GM12865 (cell line): ENCODE data around the gene ANKS6.

Source experiments
- DNase-seq: peaks from one replicate; pipeline ENCODE4 v3.0.0; 2010; ENCODE audit warnings: low read depth
- H3K4me3 ChIP-seq: 2 replicates; pipeline ENCODE4 v1.5.1; 2011; ENCODE audit warnings: mild to moderate bottlenecking, low read depth, low read length, control low read depth
- TF ChIP-seq, protein P1 (sequence below): IDR thresholded peaks from 2 replicates; pipeline ENCODE4 v1.5.1; 2011; ENCODE audit warnings: low read length, control low read depth, low read depth, inconsistent platforms; ENCODE audit not compliant: insufficient read depth; ENCODE audit errors: missing control alignments

The ANKS6 gene

DNA sequence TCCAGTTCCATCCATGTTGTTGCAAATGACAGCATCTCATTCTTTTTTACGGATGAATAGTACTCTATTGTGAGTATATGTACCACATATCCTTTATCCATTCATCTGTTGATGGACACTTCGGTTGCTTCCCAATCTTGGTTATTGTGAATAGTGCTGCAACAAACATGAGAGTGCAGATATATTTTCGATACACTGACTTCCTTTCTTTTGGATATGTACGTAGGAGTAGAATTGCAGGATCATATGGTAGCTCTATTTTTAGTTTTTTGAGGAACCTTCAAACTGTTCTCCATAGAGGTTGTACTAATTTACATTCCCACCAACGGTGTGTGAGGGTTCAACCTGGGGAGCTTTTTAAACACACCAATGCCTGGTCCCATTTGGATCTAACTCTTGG, 33.4 kb upstream of the ANKS6 start:
- no peak overlapping the region for H3K4me3 ChIP-seq
- TF ChIP-seq, protein P1, sequence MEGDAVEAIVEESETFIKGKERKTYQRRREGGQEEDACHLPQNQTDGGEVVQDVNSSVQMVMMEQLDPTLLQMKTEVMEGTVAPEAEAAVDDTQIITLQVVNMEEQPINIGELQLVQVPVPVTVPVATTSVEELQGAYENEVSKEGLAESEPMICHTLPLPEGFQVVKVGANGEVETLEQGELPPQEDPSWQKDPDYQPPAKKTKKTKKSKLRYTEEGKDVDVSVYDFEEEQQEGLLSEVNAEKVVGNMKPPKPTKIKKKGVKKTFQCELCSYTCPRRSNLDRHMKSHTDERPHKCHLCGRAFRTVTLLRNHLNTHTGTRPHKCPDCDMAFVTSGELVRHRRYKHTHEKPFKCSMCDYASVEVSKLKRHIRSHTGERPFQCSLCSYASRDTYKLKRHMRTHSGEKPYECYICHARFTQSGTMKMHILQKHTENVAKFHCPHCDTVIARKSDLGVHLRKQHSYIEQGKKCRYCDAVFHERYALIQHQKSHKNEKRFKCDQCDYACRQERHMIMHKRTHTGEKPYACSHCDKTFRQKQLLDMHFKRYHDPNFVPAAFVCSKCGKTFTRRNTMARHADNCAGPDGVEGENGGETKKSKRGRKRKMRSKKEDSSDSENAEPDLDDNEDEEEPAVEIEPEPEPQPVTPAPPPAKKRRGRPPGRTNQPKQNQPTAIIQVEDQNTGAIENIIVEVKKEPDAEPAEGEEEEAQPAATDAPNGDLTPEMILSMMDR, result no peak
- DNase-seq, result no peak

DNA sequence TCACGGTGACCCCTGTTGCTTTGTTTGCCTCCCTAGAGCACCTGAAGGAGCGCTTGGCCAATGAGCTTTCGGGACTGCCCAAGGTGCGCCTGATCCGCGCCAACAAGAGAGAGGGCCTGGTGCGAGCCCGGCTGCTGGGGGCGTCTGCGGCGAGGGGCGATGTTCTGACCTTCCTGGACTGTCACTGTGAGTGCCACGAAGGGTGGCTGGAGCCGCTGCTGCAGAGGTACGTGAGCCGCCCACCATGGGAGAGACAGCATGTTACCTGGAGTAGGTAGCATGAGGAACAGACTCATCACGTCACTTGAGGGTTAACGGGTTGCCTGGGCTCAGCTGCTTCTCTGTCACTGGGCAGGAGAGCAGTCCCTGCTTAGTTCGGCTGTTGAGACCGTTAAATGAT, 30.4 kb upstream of the ANKS6 start:
- no peak for DNase-seq
- no peak overlapping the region for H3K4me3 ChIP-seq
- TF ChIP-seq, protein P1, result no peak

DNA sequence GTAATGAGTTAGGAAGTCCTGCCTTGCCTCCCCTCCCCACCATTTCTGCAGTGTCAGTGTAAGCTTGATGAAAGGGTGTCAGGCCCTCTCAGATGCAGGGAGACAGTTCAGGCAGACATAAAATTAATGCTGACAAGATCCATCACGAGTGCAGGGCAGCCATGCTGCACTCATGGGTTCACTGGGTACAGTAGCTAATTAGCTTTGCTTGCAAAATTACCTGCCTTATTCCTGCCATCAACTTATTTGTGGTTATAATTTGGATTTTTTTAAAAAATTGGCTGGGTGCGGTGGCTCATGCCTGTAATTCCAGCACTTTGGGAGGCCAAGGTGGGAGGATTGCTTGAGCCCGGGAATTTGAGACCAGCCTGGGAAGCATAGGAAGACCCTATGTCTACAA, 29.1 kb upstream of the ANKS6 start:
- TF ChIP-seq, protein P1, result no peak
- H3K4me3 ChIP-seq, result no peak overlapping the region
- no peak for DNase-seq

DNA sequence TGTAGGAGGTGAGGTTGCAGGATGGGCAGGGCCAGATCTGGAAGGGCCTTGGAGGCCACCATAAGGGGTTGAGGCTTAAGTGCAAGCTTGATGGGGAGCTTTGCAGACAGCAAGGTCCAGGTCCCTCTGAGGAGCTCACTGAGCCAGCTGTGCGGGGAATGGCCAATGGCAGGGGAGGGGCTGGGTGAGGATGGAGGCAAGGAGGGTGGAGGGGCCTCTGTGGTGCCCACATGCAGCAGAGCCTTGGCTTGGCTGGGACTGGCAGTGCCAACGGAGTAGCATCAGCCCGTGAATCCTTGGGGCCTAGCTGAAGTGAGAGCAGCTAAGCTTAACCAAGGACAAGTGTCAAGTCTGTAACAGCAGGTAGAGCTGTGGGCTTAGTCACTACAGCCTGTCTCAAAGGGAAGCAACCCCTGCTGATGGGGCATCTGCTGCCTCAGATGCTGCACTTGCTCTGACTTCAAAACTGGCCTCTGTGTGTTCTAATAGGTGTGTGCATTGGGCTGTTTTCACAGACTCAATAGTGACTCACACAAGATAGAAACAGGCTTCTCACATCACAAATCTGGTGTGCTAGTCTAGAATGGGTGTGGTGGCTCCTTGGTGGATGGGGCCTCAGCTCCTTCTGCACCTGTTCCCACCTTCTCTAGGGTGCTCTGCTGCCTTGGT, 27.4 kb upstream of the ANKS6 start:
- DNase-seq, result no peak
- TF ChIP-seq, protein P1, result no peak

DNA sequence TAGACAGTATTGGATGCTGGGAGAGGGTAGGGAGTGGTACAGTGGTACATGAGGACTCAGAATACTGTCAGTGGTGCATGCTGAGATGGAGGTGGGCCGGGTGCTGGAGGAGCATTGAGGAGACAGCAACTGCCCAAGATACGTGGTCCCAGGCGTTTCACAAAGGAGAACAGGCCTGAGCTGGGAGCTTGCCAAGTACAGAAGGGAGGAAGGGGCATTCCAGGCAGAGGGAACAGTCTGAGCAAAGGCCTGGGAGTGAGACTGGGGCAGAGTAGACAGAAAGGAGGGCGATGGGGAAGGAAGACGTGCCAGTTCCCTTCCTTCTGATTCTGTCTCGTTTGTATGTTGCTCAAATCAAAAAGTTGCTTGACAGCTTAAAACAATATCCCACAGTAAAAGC, 26.3 kb upstream of the ANKS6 start:
- no peak for DNase-seq
- TF ChIP-seq, protein P1, result no peak
- H3K4me3 ChIP-seq, result no peak overlapping the region

More for the DNA sequence above, 27.4 kb upstream of the ANKS6 start:
- H3K4me3 ChIP-seq, result no peak overlapping the region

DNA sequence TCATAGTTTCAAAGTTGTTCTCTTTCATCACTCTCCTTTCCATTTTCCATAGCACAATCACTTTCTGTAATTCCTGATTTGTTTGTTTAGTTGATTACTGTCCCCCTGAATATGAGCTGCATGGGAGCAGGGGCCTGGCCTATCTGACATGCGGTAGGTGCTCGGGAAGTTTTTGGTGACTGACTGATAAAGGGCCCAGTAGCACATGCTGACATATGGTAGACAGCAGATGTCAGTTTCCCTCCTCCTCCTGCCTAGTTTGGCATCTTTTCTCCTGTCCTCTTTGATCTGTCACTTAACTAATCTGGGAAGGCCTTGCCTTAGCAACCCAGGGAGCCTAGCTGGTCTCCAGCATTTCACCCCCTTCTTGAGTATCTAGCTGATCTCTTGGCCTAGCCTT, 25.5 kb upstream of the ANKS6 start:
- TF ChIP-seq, protein P1, result no peak
- H3K4me3 ChIP-seq, result no peak overlapping the region
- no peak for DNase-seq

DNA sequence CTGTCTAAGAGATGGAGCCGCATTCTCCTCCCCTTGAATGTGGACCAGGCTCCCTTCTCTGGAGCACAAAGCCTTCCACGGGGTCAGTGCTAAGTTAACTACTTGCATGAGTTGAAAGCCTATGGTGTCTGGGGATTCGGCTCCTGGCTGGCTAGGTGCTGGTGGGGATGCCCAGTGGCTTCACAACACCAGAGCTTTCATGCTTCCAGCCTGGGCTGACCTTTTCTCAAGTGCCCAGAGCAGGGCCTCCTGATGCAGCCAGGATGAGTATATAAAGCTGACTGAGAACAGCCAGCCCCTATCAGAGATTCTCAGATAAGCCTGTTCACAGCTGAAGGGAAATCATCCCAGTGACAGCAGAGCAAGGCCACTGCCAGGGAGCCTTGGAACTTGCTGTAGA, 22.9 kb upstream of the ANKS6 start:
- no peak for DNase-seq
- TF ChIP-seq, protein P1, result no peak
- no peak overlapping the region for H3K4me3 ChIP-seq
